ENCODE data around the gene SRSF6.
"Not testable (repeated sequence)": the region's sequence is repeated elsewhere in the genome, so short reads cannot be mapped to it uniquely, and the experiment has no call there.

Gene SRSF6

GRCh38 chr20:43450841-43451799 is 6.6 kb upstream of the SRSF6 start:
- no peak overlapping the region for H3K27ac ChIP-seq (ENCODE audit: low read depth, low read length)
- H3K4me3 ChIP-seq (ENCODE audit: insufficient read depth, low read length, poor library complexity, severe bottlenecking): no peak overlapping the region
- no peak for TF ChIP-seq CTCF (IDR thresholded peaks at IDR 0.05; ENCODE audit: insufficient read depth, low read length, poor library complexity, severe bottlenecking)
- TF ChIP-seq EZH2phosphoT487 (conservative IDR thresholded peaks at IDR 0.05; ENCODE audit: low read length): no peak
- H4K20me1 ChIP-seq (ENCODE audit: low read depth, low read length): no peaks in the 10 kb centered on the region
- no peaks in the 10 kb centered on the region for H3K36me3 ChIP-seq (ENCODE audit: low read length)
- H3K9me3 ChIP-seq (ENCODE audit: insufficient read depth, low read length): no peaks in the 10 kb centered on the region
- no peak overlapping the region for H2AFZ ChIP-seq (ENCODE audit: low read depth, low read length, severe bottlenecking)
- no peak overlapping the region for H3K4me2 ChIP-seq (ENCODE audit: low read depth, low read length, poor library complexity, severe bottlenecking)
- H3K9me2 ChIP-seq (replicated peaks; ENCODE audit: insufficient read depth, low read length): no peaks in the 10 kb centered on the region
- no peaks in the 10 kb centered on the region; the same call in 1 of the 2 replicates for H3K27me3 ChIP-seq (ENCODE audit: low read length)
- no peak overlapping the region for H3K9ac ChIP-seq (ENCODE audit: low read length)
- H3K79me2 ChIP-seq (ENCODE audit: insufficient read depth, low read length): no peaks in the 10 kb centered on the region
- no peaks in the 10 kb centered on the region for H3F3A ChIP-seq (ENCODE audit: insufficient read depth)

GRCh38 chr20:43452404-43453126 is 5.1 kb upstream of the SRSF6 start:
- Histone ChIP-seq H3K9me2 (replicated peaks; ENCODE audit: insufficient read depth, low read length) (no peaks in the 10 kb centered on the region), H3F3A (ENCODE audit: insufficient read depth) (no peaks in the 10 kb centered on the region), H3K4me3 (ENCODE audit: insufficient read depth, low read length, poor library complexity, severe bottlenecking) (no peak overlapping the region), H3K4me2 (ENCODE audit: low read depth, low read length, poor library complexity, severe bottlenecking) (no peak overlapping the region), H2AFZ (ENCODE audit: low read depth, low read length, severe bottlenecking) (no peak overlapping the region), H3K27me3 (ENCODE audit: low read length) (no peaks in the 10 kb centered on the region), H3K36me3 (ENCODE audit: low read length) (no peaks in the 10 kb centered on the region), H4K20me1 (ENCODE audit: low read depth, low read length) (no peaks in the 10 kb centered on the region), H3K9me3 (ENCODE audit: insufficient read depth, low read length) (no peaks in the 10 kb centered on the region), H3K27ac (ENCODE audit: low read depth, low read length) (no peak overlapping the region), H3K79me2 (ENCODE audit: insufficient read depth, low read length) (no peaks in the 10 kb centered on the region), H3K9ac (ENCODE audit: low read length) (no peak overlapping the region)
- TF ChIP-seq EZH2phosphoT487 (conservative IDR thresholded peaks at IDR 0.05; ENCODE audit: low read length) (no peak), CTCF (IDR thresholded peaks at IDR 0.05; ENCODE audit: insufficient read depth, low read length, poor library complexity, severe bottlenecking) (no peak)

- H3K9ac ChIP-seq (ENCODE audit: low read length); H2AFZ ChIP-seq (ENCODE audit: low read depth, low read length, severe bottlenecking); H3K27ac ChIP-seq (ENCODE audit: low read depth, low read length); H3K4me2 ChIP-seq (ENCODE audit: low read depth, low read length, poor library complexity, severe bottlenecking); H3K9me2 ChIP-seq (replicated peaks; ENCODE audit: insufficient read depth, low read length); H3K27me3 ChIP-seq (ENCODE audit: low read length); H3K9me3 ChIP-seq (ENCODE audit: insufficient read depth, low read length); H3K4me3 ChIP-seq (ENCODE audit: insufficient read depth, low read length, poor library complexity, severe bottlenecking): not testable (repeated sequence)
- Histone ChIP-seq H4K20me1 (ENCODE audit: low read depth, low read length) (peaks cover 24% of the 10 kb centered on the region), H3F3A (ENCODE audit: insufficient read depth) (peaks cover 12% of the 10 kb centered on the region; the same call in 1 of the 2 replicates), H3K36me3 (ENCODE audit: low read length) (peaks cover 22% of the 10 kb centered on the region), H3K79me2 (ENCODE audit: insufficient read depth, low read length) (peaks cover 28% of the 10 kb centered on the region)
Measured at GRCh38 chr20:43456252-43456651, 1.4 kb upstream of the SRSF6 start.
